Gastroesophageal sphincter (tissue), 4 donors: ENCODE data around the gene NCL. TPM values are rescaled to one million over a fixed set of nuclear protein-coding genes. Genes with fewer than 3 reads are reported as not detected.

Experiments
- ATAC-seq: fragments of 150-250 bp; one replicate; pipeline ENCODE4 v1.9.1; 2016; ENCODE audit warnings: mild to moderate bottlenecking, moderate library complexity
- H3K27ac ChIP-seq, 4 donors: fragments of 200-600 bp; sonication (generic) in 3 of 4; 1 replicate in 3 of 4; 2 replicates in 1 of 4; pipeline ENCODE4 v1.5.1; 2016 to 2019
- H3K27me3 ChIP-seq: fragments of 200-600 bp; sonication (generic); one replicate; pipeline ENCODE4 v1.5.1; 2019
- H3K36me3 ChIP-seq, 2 donors: fragments of 200-600 bp; sonication (generic); one replicate each; pipeline ENCODE4 v1.5.1; 2019; ENCODE audit warnings: control low read depth in 1 of 2
- H3K4me1 ChIP-seq, 3 donors: fragments of 200-600 bp; sonication (generic); 1 replicate in 2 of 3; 2 replicates in 1 of 3; pipeline ENCODE4 v1.5.1; 2016 to 2019; ENCODE audit warnings: control low read depth in 2 of 3
- H3K4me3 ChIP-seq, 2 donors: fragments of 200-600 bp; sonication (generic); one replicate each; pipeline ENCODE4 v1.5.1; 2019; ENCODE audit warnings: mild to moderate bottlenecking in 1 of 2, moderate library complexity in 1 of 2
- H3K9me3 ChIP-seq, 3 donors: fragments of 200-600 bp; sonication (generic); one replicate each; pipeline ENCODE4 v1.5.1; 2017 to 2019; ENCODE audit warnings: control low read depth in 2 of 3
- EP300 ChIP-seq: sonication (generic); formaldehyde crosslinking; IDR thresholded peaks from one replicate; pipeline ENCODE4 v1.6.1; 2017; ENCODE audit warnings: antibody characterized with exemption, mild to moderate bottlenecking
- POLR2A ChIP-seq, 2 donors: fragments of 450-650 bp; IDR thresholded peaks; one replicate each; pipeline ENCODE4 v1.6.1; 2017; ENCODE audit warnings: antibody characterized with exemption in 2 of 2, mild to moderate bottlenecking in 2 of 2, moderate library complexity in 1 of 2
- POLR2AphosphoS5 ChIP-seq: sonication (generic); formaldehyde crosslinking; IDR thresholded peaks from one replicate; pipeline ENCODE4 v1.6.1; 2017; ENCODE audit warnings: antibody characterized with exemption
- WGBS, 2 donors: methylation state at CpG; one replicate each; pipeline ENCODE4 v1.1.5; 2018; ENCODE audit warnings: low coverage in 1 of 2; 5-methylcytosine and 5-hydroxymethylcytosine counted together
- total RNA-seq, 4 donors: library from RNA; depleted of rRNA; stranded (reverse); fragments of >200 nt; gene quantifications; one replicate each; pipeline ENCODE4 v1.1.0, GENCODE V29; 2016
- TF ChIP-seq, protein P1 (sequence below), 4 experiments: fragments of 200-600 bp in 2 of 4; fragments of 450-650 bp in 2 of 4; sonication (generic) in 1 of 4; IDR thresholded peaks; one replicate each; pipeline ENCODE4 v1.5.1; 2017 to 2019; ENCODE audit warnings: antibody characterized with exemption in 4 of 4, mild to moderate bottlenecking in 2 of 4, moderate library complexity in 2 of 4

NCL gene
- total RNA-seq, 4 donors from 2014 or later, result 106 to 163 (median 147) TPM

- Histone ChIP-seq H3K27ac (no peak overlapping the region), H3K4me3 (no peak overlapping the region), H3K9me3 (no peaks in the 10 kb centered on the region), H3K27me3 (no peaks in the 10 kb centered on the region), H3K36me3 (no peaks in the 10 kb centered on the region), H3K4me1 (peaks cover 0 to 19% (median 3%) of the 10 kb centered on the region in 3 donors)
- TF ChIP-seq, protein P1, sequence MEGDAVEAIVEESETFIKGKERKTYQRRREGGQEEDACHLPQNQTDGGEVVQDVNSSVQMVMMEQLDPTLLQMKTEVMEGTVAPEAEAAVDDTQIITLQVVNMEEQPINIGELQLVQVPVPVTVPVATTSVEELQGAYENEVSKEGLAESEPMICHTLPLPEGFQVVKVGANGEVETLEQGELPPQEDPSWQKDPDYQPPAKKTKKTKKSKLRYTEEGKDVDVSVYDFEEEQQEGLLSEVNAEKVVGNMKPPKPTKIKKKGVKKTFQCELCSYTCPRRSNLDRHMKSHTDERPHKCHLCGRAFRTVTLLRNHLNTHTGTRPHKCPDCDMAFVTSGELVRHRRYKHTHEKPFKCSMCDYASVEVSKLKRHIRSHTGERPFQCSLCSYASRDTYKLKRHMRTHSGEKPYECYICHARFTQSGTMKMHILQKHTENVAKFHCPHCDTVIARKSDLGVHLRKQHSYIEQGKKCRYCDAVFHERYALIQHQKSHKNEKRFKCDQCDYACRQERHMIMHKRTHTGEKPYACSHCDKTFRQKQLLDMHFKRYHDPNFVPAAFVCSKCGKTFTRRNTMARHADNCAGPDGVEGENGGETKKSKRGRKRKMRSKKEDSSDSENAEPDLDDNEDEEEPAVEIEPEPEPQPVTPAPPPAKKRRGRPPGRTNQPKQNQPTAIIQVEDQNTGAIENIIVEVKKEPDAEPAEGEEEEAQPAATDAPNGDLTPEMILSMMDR (IDR thresholded peaks at IDR 0.05), result no peak
- TF ChIP-seq POLR2AphosphoS5 (no peak), POLR2A (IDR thresholded peaks at IDR 0.05) (no peak), EP300 (no peak)
- WGBS, 2 donors, result 40% methylated on average over 1 of the region's 3 CpGs; no CpG with 5 or more reads in 1 of the 2 donors
- ATAC-seq, result no peak
These were observed 16.5 kb upstream of the NCL start for GRCh38 chr2:231480781-231481180.

- no peaks in the 10 kb centered on the region for H3K36me3 ChIP-seq
- H3K4me3 ChIP-seq, result no peak overlapping the region
- TF ChIP-seq POLR2A (IDR thresholded peaks at IDR 0.05), result no peak
- peaks cover 0 to 19% (median 3%) of the 10 kb centered on the region in 3 donors for H3K4me1 ChIP-seq
- no peak overlapping the region for H3K27ac ChIP-seq
- no peak for ATAC-seq
- WGBS, 2 donors, result 74 to 88% methylated on average over 4 to 6 of the region's 9 CpGs
- no peaks in the 10 kb centered on the region for H3K9me3 ChIP-seq
- H3K27me3 ChIP-seq, result no peaks in the 10 kb centered on the region
These were observed 15.2 kb upstream of the NCL start for GRCh38 chr2:231479455-231479854.

GRCh38 chr2:231476920-231477319 lies 12.6 kb upstream of the NCL start:
- TF ChIP-seq, protein P1 (IDR thresholded peaks at IDR 0.05), result no peak
- no peak for TF ChIP-seq POLR2A (IDR thresholded peaks at IDR 0.05)
- TF ChIP-seq POLR2AphosphoS5, result no peak
- TF ChIP-seq EP300, result no peak
- WGBS, 2 donors, result 71 to 84% methylated on average over 3 of the region's 3 CpGs
- no peaks in the 10 kb centered on the region for H3K9me3 ChIP-seq
- H3K36me3 ChIP-seq, result no peaks in the 10 kb centered on the region
- no peak overlapping the region for H3K27ac ChIP-seq
- H3K4me3 ChIP-seq, result no peak overlapping the region
- peaks cover 0 to 4% (median 0%) of the 10 kb centered on the region in 3 donors for H3K4me1 ChIP-seq
- no peak for ATAC-seq
- no peaks in the 10 kb centered on the region for H3K27me3 ChIP-seq

DNA sequence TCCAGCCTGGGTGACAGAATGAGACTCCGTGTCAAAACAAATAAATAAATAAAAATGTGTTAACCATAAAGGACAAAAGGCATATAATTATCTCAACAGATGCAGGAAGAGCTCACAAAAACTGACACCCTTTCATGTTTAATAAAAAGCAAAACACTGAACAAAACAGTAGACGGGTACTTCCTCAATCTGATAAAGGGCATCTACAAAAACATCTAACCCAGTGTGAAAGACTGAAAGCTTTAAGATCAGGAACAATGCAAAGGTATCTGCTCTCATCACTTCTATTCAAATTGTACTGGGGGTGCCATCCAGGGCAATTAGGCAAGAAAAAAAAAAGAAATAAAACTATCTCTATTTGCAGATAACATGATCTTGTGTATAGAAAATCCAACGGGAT lies 11.7 kb upstream of the NCL start:
- no peaks in the 10 kb centered on the region for H3K9me3 ChIP-seq
- H3K36me3 ChIP-seq, result no peaks in the 10 kb centered on the region
- no peaks in the 10 kb centered on the region for H3K27me3 ChIP-seq
- 64 to 76% methylated on average over 3 of the region's 3 CpGs for WGBS, 2 donors
- ATAC-seq, result no peak
- H3K4me1 ChIP-seq, result no peaks in the 10 kb centered on the region
- TF ChIP-seq EP300, result no peak
- no peak for TF ChIP-seq POLR2A (IDR thresholded peaks at IDR 0.05)
- TF ChIP-seq POLR2AphosphoS5, result no peak
- TF ChIP-seq, protein P1 (IDR thresholded peaks at IDR 0.05), result no peak
- no peak overlapping the region for H3K4me3 ChIP-seq
- H3K27ac ChIP-seq, result no peak overlapping the region

- H3K4me3 ChIP-seq, result no peak overlapping the region
- H3K9me3 ChIP-seq, result no peaks in the 10 kb centered on the region
- no peak for ATAC-seq
- WGBS, 2 donors, result 60 to 89% methylated on average over 1 to 3 of the region's 3 CpGs
- TF ChIP-seq EP300 (no peak), POLR2AphosphoS5 (no peak), POLR2A (IDR thresholded peaks at IDR 0.05) (no peak)
- TF ChIP-seq, protein P1 (IDR thresholded peaks at IDR 0.05), result no peak
- H3K4me1 ChIP-seq, result no peaks in the 10 kb centered on the region
- H3K27me3 ChIP-seq, result no peaks in the 10 kb centered on the region
- H3K27ac ChIP-seq, result no peak overlapping the region
- no peaks in the 10 kb centered on the region for H3K36me3 ChIP-seq
These were observed 8.5 kb upstream of the NCL start for GRCh38 chr2:231472816-231473215.
